ENCODE data around the gene SLC9C2. TPM values are rescaled to one million over a fixed set of nuclear protein-coding genes. Genes with fewer than 3 reads are reported as not detected.
A peak's percentile ranks its signal among the peaks of the same experiment; 100 is the strongest.
"Not testable (repeated sequence)": the region's sequence is repeated elsewhere in the genome, so short reads cannot be mapped to it uniquely, and the experiment has no call there.

The SLC9C2 gene
- total RNA-seq, 2 experiments from 2014 or later, result not detected

DNA sequence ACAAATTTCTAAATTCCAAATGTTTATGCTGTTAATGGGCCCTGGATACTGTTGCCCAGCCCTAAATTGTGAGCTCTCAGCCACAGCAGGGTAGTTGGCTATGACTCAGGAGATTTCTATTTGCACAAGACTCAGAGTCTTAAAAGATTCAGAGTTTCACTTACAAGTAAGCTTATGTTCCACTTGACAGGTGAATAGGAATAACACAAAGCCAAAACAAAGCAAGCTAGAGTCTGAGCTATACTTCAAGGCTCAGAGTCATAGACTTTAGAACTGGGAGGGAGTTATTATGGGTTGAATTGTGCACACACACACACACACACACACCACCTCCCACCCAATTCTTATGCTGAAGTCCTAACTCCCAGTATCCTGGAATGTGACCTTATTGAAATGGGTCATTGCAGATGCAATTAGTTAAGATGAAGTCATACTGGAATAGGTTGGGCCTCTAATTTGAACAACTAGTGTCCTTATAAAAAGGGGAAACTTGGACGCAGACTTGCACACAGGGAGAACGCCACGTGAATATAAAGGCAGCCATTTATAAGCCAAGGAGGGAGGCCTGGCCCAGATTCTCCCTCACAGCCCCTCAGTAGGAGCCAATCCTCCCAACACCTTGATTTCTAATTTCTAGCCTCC is 95.5 kb downstream of the SLC9C2 start:
- Mint-ChIP-seq H3K4me3 (no peak overlapping the region), H3K9me3 (no peaks in the 10 kb centered on the region), H3K27me3 (no peaks in the 10 kb centered on the region), H3K36me3 (no peaks in the 10 kb centered on the region), H3K27ac (no peak overlapping the region), H3K4me1 (ENCODE audit: low read depth) (no peaks in the 10 kb centered on the region)
- intact Hi-C loops (cut with micrococcal nuclease), result no loop called here
- DNase-seq, result no peak
- ChIA-PET POLR2A (no interaction called here), CTCF (interaction anchor here (0.7 kb wide), 1 partner anchor 77 kb away, joined by 4 read pairs; no protein-coding TSS in a partner anchor)

DNA sequence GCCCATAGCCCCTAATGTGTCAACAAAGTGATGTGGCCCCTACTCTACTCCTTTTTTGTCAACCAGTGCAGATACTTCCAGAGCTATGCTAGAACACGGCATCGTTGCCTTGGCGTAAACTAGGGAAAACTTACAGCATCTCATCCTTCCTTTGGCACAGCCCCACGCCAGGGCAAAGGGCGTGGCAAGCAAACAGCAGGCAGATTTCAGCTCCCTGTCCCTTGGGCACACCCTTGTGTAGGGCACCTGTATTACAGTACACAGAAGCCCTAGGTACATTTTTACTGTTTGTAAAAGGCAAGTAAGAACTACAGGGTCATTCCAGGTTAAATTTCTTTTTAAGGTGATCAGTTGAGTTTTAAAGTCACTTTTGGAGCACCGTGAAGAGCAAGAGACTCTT is 96.4 kb downstream of the SLC9C2 start:
- no peak overlapping the region for H3K27ac Mint-ChIP-seq
- no peaks in the 10 kb centered on the region for H3K36me3 Mint-ChIP-seq
- no peaks in the 10 kb centered on the region for H3K9me3 Mint-ChIP-seq
- peak; percentile 10 for DNase-seq
- H3K4me3 Mint-ChIP-seq, result no peak overlapping the region
- no peaks in the 10 kb centered on the region for H3K4me1 Mint-ChIP-seq (ENCODE audit: low read depth)
- CTCF ChIA-PET, result interaction anchor here (1.5 kb wide), 1 partner anchor 77 kb away, joined by 5 read pairs; no protein-coding TSS in a partner anchor
- intact Hi-C loops (cut with micrococcal nuclease), result no loop called here
- POLR2A ChIA-PET, result no interaction called here
- H3K27me3 Mint-ChIP-seq, result no peaks in the 10 kb centered on the region

DNA sequence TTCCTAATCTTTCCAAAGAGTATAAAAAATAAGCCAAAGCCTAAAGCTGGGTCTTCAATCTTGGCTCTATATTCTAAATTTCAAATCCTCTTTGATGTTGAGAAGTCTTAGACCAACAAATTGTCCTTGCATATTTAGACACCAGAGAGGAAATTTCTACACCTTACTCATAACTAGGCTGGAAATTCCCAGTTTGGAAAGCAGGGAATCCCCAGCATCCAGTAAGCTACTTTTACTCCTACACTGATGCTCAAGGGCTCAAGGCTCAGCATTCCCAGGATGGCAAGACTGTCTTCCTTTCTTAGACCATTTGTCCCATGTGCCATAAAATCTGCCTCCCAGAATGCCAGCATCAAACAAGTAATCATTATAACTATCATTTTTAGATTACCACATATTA is 97.5 kb downstream of the SLC9C2 start:
- H3K9me3 Mint-ChIP-seq, result no peaks in the 10 kb centered on the region
- intact Hi-C loops (cut with micrococcal nuclease), result no loop called here
- no peaks in the 10 kb centered on the region for H3K4me1 Mint-ChIP-seq (ENCODE audit: low read depth)
- ChIA-PET POLR2A (no interaction called here), CTCF (interaction anchor here (0.6 to 1.5 kb wide), 2 partner anchors 76 to 1503 kb away, joined by 3 to 5 read pairs; no protein-coding TSS in a partner anchor)
- no peak overlapping the region for H3K27ac Mint-ChIP-seq
- DNase-seq, result no peak
- H3K36me3 Mint-ChIP-seq, result no peaks in the 10 kb centered on the region
- no peak overlapping the region for H3K4me3 Mint-ChIP-seq
- no peaks in the 10 kb centered on the region for H3K27me3 Mint-ChIP-seq

DNA sequence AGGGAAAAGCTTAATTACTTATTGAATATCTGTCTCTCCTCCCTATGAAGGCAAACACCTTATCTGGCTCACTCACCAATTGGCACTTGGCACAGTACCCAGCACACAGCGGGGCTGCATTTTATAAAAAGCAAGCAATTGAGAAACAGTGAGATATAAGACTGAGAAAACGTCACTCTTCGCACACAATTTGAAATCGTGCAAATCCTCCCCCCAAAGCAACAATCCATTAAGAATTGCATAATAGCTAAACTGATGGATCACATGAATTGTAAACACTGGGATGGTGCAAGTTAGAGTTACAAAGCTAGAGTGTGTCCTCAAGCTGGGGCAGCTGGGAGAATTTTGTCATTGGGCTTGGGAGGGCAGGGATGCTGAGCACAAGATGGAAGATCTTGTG is 98.6 kb downstream of the SLC9C2 start:
- no peak overlapping the region for H3K27ac Mint-ChIP-seq
- ChIA-PET CTCF (no interaction called here), POLR2A (no interaction called here)
- no peak overlapping the region for H3K4me3 Mint-ChIP-seq
- H3K27me3 Mint-ChIP-seq, result no peaks in the 10 kb centered on the region
- intact Hi-C loops (cut with micrococcal nuclease), result no loop called here
- no peaks in the 10 kb centered on the region for H3K36me3 Mint-ChIP-seq
- H3K9me3 Mint-ChIP-seq, result no peaks in the 10 kb centered on the region
- no peaks in the 10 kb centered on the region for H3K4me1 Mint-ChIP-seq (ENCODE audit: low read depth)
- no peak for DNase-seq

DNA sequence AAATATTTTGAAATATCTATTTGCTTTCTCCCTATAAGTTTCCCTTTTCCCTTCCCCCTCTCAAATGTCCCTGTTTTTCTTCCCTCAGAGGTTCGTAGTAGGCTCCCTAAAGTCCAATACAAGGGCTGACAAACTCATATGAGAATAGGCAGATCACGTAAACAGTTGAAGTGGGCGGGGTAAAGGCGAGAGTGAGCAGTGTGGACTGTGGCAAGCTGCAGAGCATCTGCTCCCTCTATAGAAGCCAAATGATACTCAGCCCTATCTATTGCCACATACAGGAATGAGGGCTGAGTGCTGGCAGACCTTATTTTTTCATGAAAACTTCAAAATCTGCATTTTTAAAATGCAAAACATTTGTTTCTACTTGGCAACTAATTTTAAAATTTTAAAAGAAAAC is 99.5 kb downstream of the SLC9C2 start:
- POLR2A ChIA-PET, result no interaction called here
- CTCF ChIA-PET, result no interaction called here
- H3K9me3 Mint-ChIP-seq, result no peaks in the 10 kb centered on the region
- H3K36me3 Mint-ChIP-seq, result no peaks in the 10 kb centered on the region
- H3K27me3 Mint-ChIP-seq, result no peaks in the 10 kb centered on the region
- H3K4me1 Mint-ChIP-seq (ENCODE audit: low read depth), result no peaks in the 10 kb centered on the region
- no peak overlapping the region for H3K27ac Mint-ChIP-seq
- intact Hi-C loops (cut with micrococcal nuclease), result no loop called here
- DNase-seq, result no peak
- H3K4me3 Mint-ChIP-seq, result no peak overlapping the region

DNA sequence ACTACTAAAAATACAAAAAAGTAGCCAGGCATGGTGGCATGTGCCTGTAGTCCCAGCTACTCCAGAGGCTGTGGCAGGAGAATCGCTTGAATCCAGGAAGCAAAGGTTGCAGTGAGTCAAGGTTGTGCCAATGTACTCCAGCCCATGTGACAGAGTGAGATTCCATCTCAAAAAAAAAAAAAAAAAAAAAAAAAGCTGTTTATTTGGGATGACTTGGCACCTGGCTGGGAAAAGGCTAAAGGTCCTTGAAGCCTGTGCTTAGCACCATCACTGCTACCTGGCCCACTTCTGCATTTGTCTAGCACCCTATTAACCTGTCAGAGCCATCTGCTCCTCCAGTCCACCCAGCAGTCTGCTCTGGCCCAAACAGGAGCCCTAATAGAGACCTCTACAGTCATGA is 100.8 kb downstream of the SLC9C2 start:
- H3K27ac Mint-ChIP-seq, result no peak overlapping the region
- H3K4me3 Mint-ChIP-seq, result no peak overlapping the region
- H3K36me3 Mint-ChIP-seq, result no peaks in the 10 kb centered on the region
- intact Hi-C loops (cut with micrococcal nuclease), result no loop called here
- POLR2A ChIA-PET, result no interaction called here
- no peaks in the 10 kb centered on the region for H3K27me3 Mint-ChIP-seq
- no peak for DNase-seq
- CTCF ChIA-PET, result no interaction called here
- no peaks in the 10 kb centered on the region for H3K4me1 Mint-ChIP-seq (ENCODE audit: low read depth)
- no peaks in the 10 kb centered on the region for H3K9me3 Mint-ChIP-seq

DNA sequence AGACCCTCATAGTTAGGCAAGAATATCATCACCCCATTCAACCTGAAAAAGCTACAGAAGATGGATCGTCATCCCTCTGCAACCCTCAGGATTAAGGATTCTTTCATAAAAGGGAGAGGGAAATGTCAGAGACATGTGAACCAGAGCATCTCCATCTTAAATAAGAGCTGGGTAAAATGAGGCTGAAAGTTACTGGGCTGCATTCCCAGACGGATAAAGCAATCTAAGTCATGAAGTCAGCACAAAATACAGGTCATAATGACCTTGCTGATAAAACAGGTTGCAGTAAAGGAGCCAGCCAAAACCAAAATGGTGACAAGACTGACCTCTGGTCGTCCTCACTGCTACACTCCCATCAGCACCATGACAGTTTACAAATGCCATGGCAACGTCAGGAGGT is 103.1 kb downstream of the SLC9C2 start:
- ChIA-PET POLR2A (no interaction called here), CTCF (no interaction called here)
- no peak overlapping the region for H3K27ac Mint-ChIP-seq
- no peak for DNase-seq
- H3K4me1 Mint-ChIP-seq (ENCODE audit: low read depth), result no peaks in the 10 kb centered on the region
- intact Hi-C loops (cut with micrococcal nuclease), result no loop called here
- no peaks in the 10 kb centered on the region for H3K9me3 Mint-ChIP-seq
- H3K36me3 Mint-ChIP-seq, result no peaks in the 10 kb centered on the region
- H3K4me3 Mint-ChIP-seq, result no peak overlapping the region
- no peaks in the 10 kb centered on the region for H3K27me3 Mint-ChIP-seq

DNA sequence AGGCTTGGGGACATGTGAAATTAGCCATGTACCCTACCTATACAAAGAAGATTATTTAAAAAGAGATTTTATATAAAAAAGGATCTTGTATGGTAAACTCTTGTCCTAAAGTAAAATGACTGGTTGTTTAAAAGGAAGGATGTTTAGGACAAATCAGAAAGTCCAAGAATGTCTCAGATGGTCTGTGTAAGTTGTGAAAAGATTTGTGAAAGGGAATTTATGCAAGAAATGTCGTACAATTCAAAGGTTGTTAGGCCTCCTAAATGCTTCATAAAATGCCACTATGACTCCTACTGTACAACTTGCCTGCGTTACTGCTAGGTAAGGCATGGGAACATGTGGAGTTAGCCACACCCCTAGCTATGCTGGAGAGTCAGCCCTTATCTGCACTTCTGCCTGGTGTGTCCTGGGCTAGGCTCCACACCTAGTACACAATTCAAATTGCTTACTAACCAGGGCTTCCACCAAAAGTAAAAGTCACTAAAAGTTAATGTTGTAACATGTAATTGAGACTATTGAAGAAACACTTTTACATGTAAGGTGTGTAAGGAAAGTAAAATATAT is 106.0 kb downstream of the SLC9C2 start:
- Mint-ChIP-seq H3K27ac (no peak overlapping the region), H3K4me3 (no peak overlapping the region), H3K36me3 (peaks cover 5% of the 10 kb centered on the region), H3K27me3 (no peaks in the 10 kb centered on the region), H3K4me1 (ENCODE audit: low read depth) (no peaks in the 10 kb centered on the region), H3K9me3 (peaks cover 5% of the 10 kb centered on the region)
- DNase-seq, result no peak
- ChIA-PET CTCF (no interaction called here), POLR2A (no interaction called here)
- intact Hi-C loops (cut with micrococcal nuclease), result no loop called here

DNA sequence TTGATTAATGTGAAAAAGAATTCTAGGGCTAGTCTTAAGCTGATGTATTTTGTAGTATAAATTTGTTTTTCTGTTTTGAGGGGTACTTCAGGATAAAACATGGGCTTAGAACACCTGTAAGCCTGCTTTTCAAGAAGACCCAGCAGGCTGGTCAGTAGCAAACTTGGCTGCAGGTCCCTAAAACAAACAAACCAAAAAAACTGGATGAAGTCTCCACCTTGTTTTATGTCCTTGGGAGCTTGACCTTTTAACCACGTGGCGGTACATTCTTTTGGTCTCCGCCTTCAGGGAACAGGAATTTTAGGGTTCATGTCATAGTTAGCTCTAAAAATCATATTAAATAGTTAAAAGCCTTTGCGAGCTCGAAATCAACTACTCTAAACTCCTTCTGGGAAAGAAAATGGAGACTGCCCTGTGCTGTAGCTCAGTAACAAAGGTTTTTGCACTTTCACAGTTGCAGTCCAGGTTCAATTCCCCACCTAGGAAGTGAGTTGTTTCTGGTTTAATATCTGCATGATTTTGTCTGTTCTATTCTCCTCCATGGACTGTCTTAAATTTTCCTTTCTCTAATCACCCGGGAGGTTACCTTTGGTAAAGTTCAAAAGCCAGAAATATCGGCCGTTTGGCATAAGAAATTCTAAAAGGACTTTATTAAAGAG is 107.1 kb downstream of the SLC9C2 start:
- no peaks in the 10 kb centered on the region for H3K27me3 Mint-ChIP-seq
- peaks cover 5% of the 10 kb centered on the region for H3K9me3 Mint-ChIP-seq
- no peak overlapping the region for H3K4me3 Mint-ChIP-seq
- peaks cover 5% of the 10 kb centered on the region for H3K36me3 Mint-ChIP-seq
- intact Hi-C loops (cut with micrococcal nuclease), result no loop called here
- no peak for DNase-seq
- ChIA-PET POLR2A (no interaction called here), CTCF (no interaction called here)
- H3K27ac Mint-ChIP-seq, result no peak overlapping the region
- H3K4me1 Mint-ChIP-seq (ENCODE audit: low read depth), result no peaks in the 10 kb centered on the region

DNA sequence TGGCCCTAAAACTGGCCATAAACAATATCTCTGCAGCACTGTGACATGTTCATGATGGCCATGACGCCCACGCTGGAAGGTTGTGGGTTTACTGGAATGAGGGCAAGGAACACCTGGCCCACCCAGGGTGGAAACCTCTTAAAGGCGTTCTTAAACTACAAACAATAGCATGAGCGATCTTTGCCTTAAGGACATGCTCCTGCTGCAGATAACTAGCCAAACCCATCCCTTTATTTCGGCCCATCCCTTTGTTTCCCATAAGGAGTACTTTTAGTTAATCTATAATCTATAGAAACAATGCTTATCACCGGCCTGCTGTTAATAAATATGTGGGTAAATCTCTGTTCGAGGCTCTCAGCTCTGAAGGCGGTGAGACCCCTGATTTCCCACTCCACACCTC is 109.7 kb downstream of the SLC9C2 start:
- intact Hi-C loops (cut with micrococcal nuclease); H3K27me3 Mint-ChIP-seq; POLR2A ChIA-PET; CTCF ChIA-PET; H3K4me3 Mint-ChIP-seq; DNase-seq; H3K4me1 Mint-ChIP-seq (ENCODE audit: low read depth); H3K9me3 Mint-ChIP-seq; H3K27ac Mint-ChIP-seq: not testable (repeated sequence)
- H3K36me3 Mint-ChIP-seq, result peaks cover 11% of the 10 kb centered on the region

DNA sequence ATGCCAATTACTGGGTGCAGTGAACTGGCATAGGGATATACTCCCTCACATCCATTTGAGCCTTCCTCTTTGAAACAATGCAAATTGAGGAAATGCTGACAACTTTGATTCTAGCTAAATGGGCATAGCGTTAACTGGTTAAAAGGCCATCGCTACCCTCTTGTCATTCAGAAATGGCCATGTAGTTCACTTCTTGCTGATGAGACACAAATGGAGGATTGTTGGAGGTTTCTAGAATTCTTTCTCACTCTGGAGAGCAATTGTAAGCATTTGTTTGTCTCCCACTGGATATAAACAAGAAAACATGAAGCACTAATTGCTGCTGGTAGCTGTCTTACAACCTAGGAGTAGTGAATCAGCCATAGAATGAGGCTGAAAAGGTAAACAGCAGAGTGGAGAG is 111.4 kb downstream of the SLC9C2 start:
- H3K9me3 Mint-ChIP-seq, result peaks cover 5% of the 10 kb centered on the region
- no peaks in the 10 kb centered on the region for H3K4me1 Mint-ChIP-seq (ENCODE audit: low read depth)
- ChIA-PET POLR2A (no interaction called here), CTCF (no interaction called here)
- no peak overlapping the region for H3K4me3 Mint-ChIP-seq
- DNase-seq, result no peak
- no peak overlapping the region for H3K27ac Mint-ChIP-seq
- H3K27me3 Mint-ChIP-seq, result no peaks in the 10 kb centered on the region
- H3K36me3 Mint-ChIP-seq, result peaks cover 25% of the 10 kb centered on the region
- intact Hi-C loops (cut with micrococcal nuclease), result no loop called here

DNA sequence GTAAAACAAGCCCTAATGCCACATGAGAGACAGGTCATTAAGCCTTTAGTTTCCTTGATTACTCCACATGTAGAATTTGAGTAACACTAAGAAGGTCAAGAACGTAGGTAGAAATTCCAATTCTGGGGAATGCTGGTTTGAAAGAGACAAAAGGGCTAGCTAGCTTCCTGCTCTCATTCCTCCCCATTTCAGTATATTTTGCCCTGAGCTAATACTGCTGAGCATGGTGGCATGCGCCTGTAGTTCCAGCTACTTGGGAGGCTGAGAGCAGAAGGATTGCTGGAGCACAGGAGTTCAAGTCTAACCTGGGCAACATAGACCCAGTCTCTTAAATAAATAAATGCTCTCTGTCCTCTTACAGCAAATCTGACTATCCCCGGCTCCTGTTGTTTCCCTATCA is 112.9 kb downstream of the SLC9C2 start:
- Mint-ChIP-seq H3K27ac (no peak overlapping the region), H3K4me1 (ENCODE audit: low read depth) (no peaks in the 10 kb centered on the region), H3K4me3 (no peak overlapping the region), H3K9me3 (peaks cover 5% of the 10 kb centered on the region), H3K36me3 (peaks cover 37% of the 10 kb centered on the region), H3K27me3 (no peaks in the 10 kb centered on the region)
- intact Hi-C loops (cut with micrococcal nuclease), result no loop called here
- CTCF ChIA-PET, result no interaction called here
- DNase-seq, result no peak
- POLR2A ChIA-PET, result interaction anchor here (1.4 kb wide), 1 partner anchor 12 kb away, joined by 4 read pairs; no protein-coding TSS in a partner anchor

DNA sequence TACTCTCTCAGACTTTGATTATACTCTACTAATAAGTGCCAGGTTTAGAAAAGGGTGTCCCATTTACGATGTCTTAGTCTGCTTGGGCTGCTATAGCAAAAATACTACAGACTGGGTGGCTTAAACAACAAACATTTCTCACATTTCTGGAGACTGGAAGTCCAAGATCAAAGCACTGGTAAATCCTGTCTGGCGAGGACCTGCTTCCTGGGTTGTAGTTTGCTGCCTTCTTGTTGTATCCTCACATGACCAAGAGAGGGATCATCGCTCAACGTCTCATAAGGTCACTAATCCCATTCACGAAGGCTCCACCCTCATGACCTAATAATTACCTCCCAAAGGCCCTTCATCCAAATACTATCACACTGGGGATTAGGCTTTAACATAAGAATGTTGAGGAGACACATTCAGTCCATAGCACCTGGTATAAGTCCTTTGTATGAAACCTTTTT is 113.7 kb downstream of the SLC9C2 start:
- CTCF ChIA-PET, result no interaction called here
- H3K36me3 Mint-ChIP-seq, result peaks cover 44% of the 10 kb centered on the region
- POLR2A ChIA-PET, result interaction anchor here (1.4 kb wide), 1 partner anchor 11 kb away, joined by 4 read pairs; no protein-coding TSS in a partner anchor

More for the DNA sequence above, 113.7 kb downstream of the SLC9C2 start:
- H3K27ac Mint-ChIP-seq, result no peak overlapping the region
- no peaks in the 10 kb centered on the region for H3K4me1 Mint-ChIP-seq (ENCODE audit: low read depth)
- peaks cover 5% of the 10 kb centered on the region for H3K9me3 Mint-ChIP-seq
- DNase-seq, result no peak
- H3K27me3 Mint-ChIP-seq, result no peaks in the 10 kb centered on the region
- intact Hi-C loops (cut with micrococcal nuclease), result no loop called here
- H3K4me3 Mint-ChIP-seq, result no peak overlapping the region

All from activated CD4-positive, alpha-beta memory T cell treated with anti-CD3 and anti-CD28 coated beads for 36 hours (primary cell).